GM12801 (cell line): ENCODE measurements around the gene KRTAP9-6.

ENCODE experiments used
- TF ChIP-seq, protein P1 (sequence below): IDR thresholded peaks from one replicate; pipeline ENCODE4 v1.5.1; 2011; ENCODE audit warnings: control low read depth; ENCODE audit not compliant: insufficient read length; ENCODE audit errors: extremely low read depth

Gene KRTAP9-6

GRCh38 chr17:41315204-41315794, 50.1 kb downstream of the KRTAP9-6 start, which contains the start of gene KRTAP17-1:
Gene KRTAP17-1, minus strand, starts transcription at chr17:41315710. Its CDS starts 60 bp downstream, at chr17:41315650.
- TF ChIP-seq, protein P1, sequence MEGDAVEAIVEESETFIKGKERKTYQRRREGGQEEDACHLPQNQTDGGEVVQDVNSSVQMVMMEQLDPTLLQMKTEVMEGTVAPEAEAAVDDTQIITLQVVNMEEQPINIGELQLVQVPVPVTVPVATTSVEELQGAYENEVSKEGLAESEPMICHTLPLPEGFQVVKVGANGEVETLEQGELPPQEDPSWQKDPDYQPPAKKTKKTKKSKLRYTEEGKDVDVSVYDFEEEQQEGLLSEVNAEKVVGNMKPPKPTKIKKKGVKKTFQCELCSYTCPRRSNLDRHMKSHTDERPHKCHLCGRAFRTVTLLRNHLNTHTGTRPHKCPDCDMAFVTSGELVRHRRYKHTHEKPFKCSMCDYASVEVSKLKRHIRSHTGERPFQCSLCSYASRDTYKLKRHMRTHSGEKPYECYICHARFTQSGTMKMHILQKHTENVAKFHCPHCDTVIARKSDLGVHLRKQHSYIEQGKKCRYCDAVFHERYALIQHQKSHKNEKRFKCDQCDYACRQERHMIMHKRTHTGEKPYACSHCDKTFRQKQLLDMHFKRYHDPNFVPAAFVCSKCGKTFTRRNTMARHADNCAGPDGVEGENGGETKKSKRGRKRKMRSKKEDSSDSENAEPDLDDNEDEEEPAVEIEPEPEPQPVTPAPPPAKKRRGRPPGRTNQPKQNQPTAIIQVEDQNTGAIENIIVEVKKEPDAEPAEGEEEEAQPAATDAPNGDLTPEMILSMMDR: no peak
